ENCODE data around the gene MAN2C1.

DNA sequence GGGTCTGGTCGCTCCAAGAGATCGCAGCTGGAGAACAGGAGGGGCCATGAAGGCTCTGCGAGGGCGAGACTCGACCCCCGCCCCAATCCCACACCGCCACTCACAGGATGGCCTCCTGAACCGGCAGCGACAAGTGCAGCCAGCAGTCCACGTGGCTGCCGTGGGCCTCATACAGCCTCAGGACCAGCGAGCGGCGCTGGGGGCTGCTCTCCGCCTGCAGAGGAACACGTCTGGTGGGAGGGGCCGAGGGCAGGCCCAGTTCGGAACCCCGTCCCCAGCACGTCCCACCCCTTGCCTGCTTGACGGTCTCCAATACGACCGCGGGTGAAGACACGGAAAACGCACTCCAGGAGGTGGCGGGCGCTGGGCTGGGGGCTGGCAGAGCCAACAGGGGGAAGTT is 12.4 kb downstream of the MAN2C1 start:
- TF ChIP-seq CTCF (IDR thresholded peaks at IDR 0.05) (no peak), POLR2A (IDR thresholded peaks at IDR 0.05) (no peak), POLR2AphosphoS5 (IDR thresholded peaks at IDR 0.05) (no peak)

Measured in breast epithelium (tissue), 3 donors.